ENCODE data around the gene ORAI2.

DNA sequence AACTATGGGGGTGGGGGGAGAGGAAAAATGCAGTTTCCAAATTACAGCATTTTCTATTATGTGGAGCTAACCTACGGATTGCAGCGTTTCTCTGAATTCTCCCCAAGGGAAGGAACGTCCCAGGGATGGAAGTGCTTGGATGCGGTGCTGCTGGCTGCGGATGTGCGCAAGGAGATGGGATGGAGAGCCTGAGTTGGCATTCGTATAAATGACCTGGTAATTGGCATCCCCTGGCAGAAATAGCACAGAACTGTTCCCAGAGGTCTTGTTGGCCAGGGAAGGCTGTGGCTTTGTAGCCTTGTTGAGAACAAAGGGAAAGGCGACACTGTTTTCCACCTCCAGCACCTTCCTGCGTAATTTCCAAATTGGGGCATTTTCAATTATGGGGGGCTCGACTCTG lies 2.7 kb downstream of the ORAI2 start:
- TF ChIP-seq, protein P1, sequence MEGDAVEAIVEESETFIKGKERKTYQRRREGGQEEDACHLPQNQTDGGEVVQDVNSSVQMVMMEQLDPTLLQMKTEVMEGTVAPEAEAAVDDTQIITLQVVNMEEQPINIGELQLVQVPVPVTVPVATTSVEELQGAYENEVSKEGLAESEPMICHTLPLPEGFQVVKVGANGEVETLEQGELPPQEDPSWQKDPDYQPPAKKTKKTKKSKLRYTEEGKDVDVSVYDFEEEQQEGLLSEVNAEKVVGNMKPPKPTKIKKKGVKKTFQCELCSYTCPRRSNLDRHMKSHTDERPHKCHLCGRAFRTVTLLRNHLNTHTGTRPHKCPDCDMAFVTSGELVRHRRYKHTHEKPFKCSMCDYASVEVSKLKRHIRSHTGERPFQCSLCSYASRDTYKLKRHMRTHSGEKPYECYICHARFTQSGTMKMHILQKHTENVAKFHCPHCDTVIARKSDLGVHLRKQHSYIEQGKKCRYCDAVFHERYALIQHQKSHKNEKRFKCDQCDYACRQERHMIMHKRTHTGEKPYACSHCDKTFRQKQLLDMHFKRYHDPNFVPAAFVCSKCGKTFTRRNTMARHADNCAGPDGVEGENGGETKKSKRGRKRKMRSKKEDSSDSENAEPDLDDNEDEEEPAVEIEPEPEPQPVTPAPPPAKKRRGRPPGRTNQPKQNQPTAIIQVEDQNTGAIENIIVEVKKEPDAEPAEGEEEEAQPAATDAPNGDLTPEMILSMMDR (IDR thresholded peaks at IDR 0.05), result no peak
- TF ChIP-seq POLR2A (IDR thresholded peaks at IDR 0.05), result no peak
- TF ChIP-seq EP300 (IDR thresholded peaks at IDR 0.05), result no peak

Data from tibial nerve (tissue), 4 donors.